ENCODE data around the gene ATF5.

ATF5 gene

DNA sequence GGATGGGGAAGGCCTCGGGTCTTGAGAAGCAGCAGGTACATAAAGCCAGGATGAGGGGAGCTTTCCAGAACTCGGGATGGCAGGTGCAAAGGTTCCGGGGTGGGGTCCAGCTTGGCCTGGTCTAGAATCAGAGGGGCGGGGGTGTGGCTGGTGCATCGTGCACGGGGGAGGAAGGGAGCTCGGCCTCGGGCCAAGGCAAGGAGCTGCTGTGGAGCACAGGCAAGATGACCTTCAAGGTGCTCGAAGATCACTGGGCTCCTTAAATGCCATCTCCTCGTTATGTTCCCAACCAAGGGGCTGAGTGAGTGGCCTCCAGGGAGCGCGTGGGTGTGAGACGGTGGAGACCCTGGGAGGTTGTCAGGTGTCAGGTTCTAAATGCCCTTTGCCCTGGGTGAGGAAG, 48.1 kb downstream of the ATF5 start:
- WGBS (ENCODE audit: extremely low coverage, insufficient coverage, insufficient read length) = no CpG with 5 or more reads among the region's 13 CpGs

DNA sequence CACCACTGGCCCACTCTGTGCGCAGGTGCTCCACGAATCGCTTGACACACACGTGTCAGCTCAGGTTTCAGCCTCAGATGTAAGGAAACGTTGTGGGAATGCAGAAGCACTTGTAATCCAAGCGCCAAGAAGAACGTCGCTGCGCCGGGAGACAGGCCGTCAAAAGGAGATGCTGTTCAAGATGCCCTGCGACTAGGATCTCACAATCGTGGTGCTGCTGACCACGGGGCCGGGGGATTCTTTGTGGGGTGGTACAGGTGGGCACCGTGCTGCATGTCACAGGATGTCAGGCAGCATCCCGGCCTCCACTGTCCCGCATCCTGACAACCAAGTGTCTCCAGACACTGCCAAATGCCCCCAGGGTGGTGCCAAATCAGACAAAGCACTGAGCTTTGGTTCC, 48.9 kb downstream of the ATF5 start:
- Histone ChIP-seq H4K91ac (ENCODE audit: low read depth, low read length) (no peak overlapping the region), H2BK12ac (ENCODE audit: low read length) (no peak overlapping the region), H3K4me1 (ENCODE audit: control insufficient read depth in 1 of 2, insufficient read depth in 2 of 2, low read length in 2 of 2) (no peaks in the 10 kb centered on the region), H3K4ac (ENCODE audit: low read depth, low read length) (no peak overlapping the region), H3K79me2 (ENCODE audit: control insufficient read depth, insufficient read depth, low read length, poor library complexity) (no peaks in the 10 kb centered on the region), H3K79me1 (ENCODE audit: low read length) (no peaks in the 10 kb centered on the region), H3K27me3 (ENCODE audit: insufficient read depth, low read length) (no peaks in the 10 kb centered on the region), H3K23ac (ENCODE audit: low read length) (no peak overlapping the region), H2AFZ (ENCODE audit: insufficient read depth, low read length, poor library complexity) (no peak overlapping the region), H3K4me3 (ENCODE audit: low read depth, low read length) (no peak overlapping the region), H2BK5ac (ENCODE audit: low read depth, low read length, poor library complexity) (no peak overlapping the region), H3K9ac (ENCODE audit: low read length) (no peak overlapping the region), H2BK120ac (ENCODE audit: insufficient read depth, low read length, poor library complexity) (no peak overlapping the region), H3K36me3 (ENCODE audit: control insufficient read depth in 1 of 2, insufficient read depth in 2 of 2, low read length in 2 of 2) (peaks cover 8 to 24% of the 10 kb centered on the region in 2 experiments), H4K8ac (ENCODE audit: low read depth, low read length) (no peak overlapping the region), H3K18ac (ENCODE audit: low read length) (no peak overlapping the region), H2AK5ac (ENCODE audit: low read length) (no peak overlapping the region), H3K27ac (ENCODE audit: low read depth, low read length) (no peak overlapping the region), H3K9me3 (ENCODE audit: insufficient read depth, low read depth, low read length) (peaks cover 2% of the 10 kb centered on the region), H3K4me2 (ENCODE audit: low read length) (no peak overlapping the region), H4K12ac (ENCODE audit: low read depth, low read length) (no peak overlapping the region), H3K14ac (ENCODE audit: low read length) (no peak overlapping the region)
- no peak for DNase-seq
- WGBS (ENCODE audit: extremely low coverage, insufficient coverage, insufficient read length) = no CpG with 5 or more reads among the region's 18 CpGs

More for the DNA sequence above, 48.1 kb downstream of the ATF5 start:
- Histone ChIP-seq H3K4me2 (ENCODE audit: low read length) (no peak overlapping the region), H3K14ac (ENCODE audit: low read length) (no peak overlapping the region), H4K91ac (ENCODE audit: low read depth, low read length) (no peak overlapping the region), H2BK120ac (ENCODE audit: insufficient read depth, low read length, poor library complexity) (no peak overlapping the region), H3K9ac (ENCODE audit: low read length) (no peak overlapping the region), H2AK5ac (ENCODE audit: low read length) (no peak overlapping the region), H3K23ac (ENCODE audit: low read length) (no peak overlapping the region), H3K4me3 (ENCODE audit: low read depth, low read length) (no peak overlapping the region), H3K27me3 (ENCODE audit: insufficient read depth, low read length) (no peaks in the 10 kb centered on the region), H3K79me1 (ENCODE audit: low read length) (no peaks in the 10 kb centered on the region), H2AFZ (ENCODE audit: insufficient read depth, low read length, poor library complexity) (no peak overlapping the region), H4K8ac (ENCODE audit: low read depth, low read length) (no peak overlapping the region), H4K12ac (ENCODE audit: low read depth, low read length) (no peak overlapping the region), H2BK5ac (ENCODE audit: low read depth, low read length, poor library complexity) (no peak overlapping the region), H3K27ac (ENCODE audit: low read depth, low read length) (no peak overlapping the region), H3K4me1 (ENCODE audit: control insufficient read depth in 1 of 2, insufficient read depth in 2 of 2, low read length in 2 of 2) (no peaks in the 10 kb centered on the region), H3K9me3 (ENCODE audit: insufficient read depth, low read depth, low read length) (peaks cover 2% of the 10 kb centered on the region), H3K36me3 (ENCODE audit: control insufficient read depth in 1 of 2, insufficient read depth in 2 of 2, low read length in 2 of 2) (peaks cover 8 to 24% of the 10 kb centered on the region in 2 experiments), H3K18ac (ENCODE audit: low read length) (no peak overlapping the region), H3K79me2 (ENCODE audit: control insufficient read depth, insufficient read depth, low read length, poor library complexity) (no peaks in the 10 kb centered on the region), H3K4ac (ENCODE audit: low read depth, low read length) (no peak overlapping the region), H2BK12ac (ENCODE audit: low read length) (no peak overlapping the region)
- no peak for DNase-seq

DNA sequence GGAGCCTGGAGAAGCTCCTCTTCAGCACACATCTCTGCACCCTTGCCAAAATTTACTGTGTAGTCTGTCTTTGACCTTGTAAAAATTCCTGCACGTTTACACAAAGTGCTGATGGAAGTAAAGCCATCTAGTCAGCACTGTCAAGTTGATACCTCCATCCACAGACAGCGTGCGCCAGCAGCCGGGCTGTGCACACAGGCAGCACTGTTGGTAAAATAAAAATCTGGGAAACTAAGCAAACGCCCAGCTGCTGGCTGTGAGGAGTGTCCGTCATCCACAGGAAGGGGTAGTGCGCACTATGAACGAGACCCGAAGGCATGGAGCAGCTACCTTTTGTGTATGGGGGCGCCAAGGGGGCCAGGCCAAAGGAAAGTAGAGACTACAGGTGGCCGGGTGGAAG, 49.3 kb downstream of the ATF5 start:
- Histone ChIP-seq H2BK120ac (ENCODE audit: insufficient read depth, low read length, poor library complexity) (no peak overlapping the region), H3K14ac (ENCODE audit: low read length) (no peak overlapping the region)
- no CpG with 5 or more reads among the region's 11 CpGs for WGBS (ENCODE audit: extremely low coverage, insufficient coverage, insufficient read length)

DNA sequence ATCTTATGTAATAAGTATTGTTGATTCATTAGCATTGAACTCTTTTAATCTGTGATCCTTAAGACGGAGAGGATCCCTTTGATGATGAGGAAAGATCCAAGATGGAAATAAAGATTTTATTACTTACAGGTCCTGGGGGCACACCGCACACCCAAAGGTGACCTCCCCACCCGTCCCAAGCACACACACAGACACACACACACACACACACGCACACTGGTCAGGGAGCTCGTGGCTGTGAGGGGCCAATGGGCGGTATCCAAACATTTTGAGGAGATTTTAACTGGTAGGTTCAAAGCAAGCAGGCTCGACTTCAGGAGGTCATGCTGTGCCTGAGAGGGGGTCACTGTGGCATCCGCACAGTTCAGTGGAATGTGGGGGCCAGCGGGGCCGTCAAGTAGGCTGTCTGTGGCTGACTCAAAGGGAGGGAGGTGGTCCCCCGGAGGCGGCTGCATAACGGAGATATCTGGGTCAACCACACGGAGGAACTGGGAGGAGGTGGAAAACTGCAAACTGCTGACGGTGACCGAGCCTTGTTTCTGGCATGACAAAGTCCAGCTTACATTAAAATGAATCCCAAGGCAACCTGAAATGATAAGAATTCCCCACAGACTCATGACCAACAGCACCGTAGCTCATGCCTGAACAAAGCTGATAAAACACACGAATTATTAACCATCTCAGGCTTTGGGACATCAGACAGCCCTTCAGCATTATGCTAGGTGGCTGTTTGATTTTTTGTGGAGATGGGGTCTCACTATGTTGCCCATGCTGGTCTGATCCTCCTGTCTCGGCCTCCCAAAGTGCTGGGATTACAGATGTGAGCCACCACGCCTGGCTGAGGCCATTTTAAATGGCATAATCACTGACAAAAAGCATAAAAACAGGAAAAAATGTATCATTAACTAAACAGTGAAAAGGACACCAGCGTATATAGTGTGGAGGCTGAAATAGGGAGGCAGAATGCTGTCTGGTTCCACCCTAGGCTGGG, 52.9 kb downstream of the ATF5 start:
- Histone ChIP-seq H4K91ac (ENCODE audit: low read depth, low read length) (no peak overlapping the region), H3K4me3 (ENCODE audit: low read depth, low read length) (no peak overlapping the region), H3K23ac (ENCODE audit: low read length) (no peak overlapping the region), H2BK120ac (ENCODE audit: insufficient read depth, low read length, poor library complexity) (no peak overlapping the region), H3K4ac (ENCODE audit: low read depth, low read length) (no peak overlapping the region), H4K12ac (ENCODE audit: low read depth, low read length) (no peak overlapping the region), H3K27me3 (ENCODE audit: insufficient read depth, low read length) (no peaks in the 10 kb centered on the region), H4K8ac (ENCODE audit: low read depth, low read length) (no peak overlapping the region), H2AK5ac (ENCODE audit: low read length) (no peak overlapping the region), H3K36me3 (ENCODE audit: control insufficient read depth in 1 of 2, insufficient read depth in 2 of 2, low read length in 2 of 2) (peaks cover 20 to 23% of the 10 kb centered on the region in 2 experiments), H2BK12ac (ENCODE audit: low read length) (no peak overlapping the region), H3K79me2 (ENCODE audit: control insufficient read depth, insufficient read depth, low read length, poor library complexity) (no peaks in the 10 kb centered on the region), H3K27ac (ENCODE audit: low read depth, low read length) (no peak overlapping the region), H3K4me1 (ENCODE audit: control insufficient read depth in 1 of 2, insufficient read depth in 2 of 2, low read length in 2 of 2) (no peaks in the 10 kb centered on the region), H3K79me1 (ENCODE audit: low read length) (no peaks in the 10 kb centered on the region), H3K9me3 (ENCODE audit: insufficient read depth, low read depth, low read length) (no peaks in the 10 kb centered on the region), H3K9ac (ENCODE audit: low read length) (no peak overlapping the region), H2AFZ (ENCODE audit: insufficient read depth, low read length, poor library complexity) (no peak overlapping the region), H3K4me2 (ENCODE audit: low read length) (no peak overlapping the region), H2BK5ac (ENCODE audit: low read depth, low read length, poor library complexity) (no peak overlapping the region), H3K18ac (ENCODE audit: low read length) (no peak overlapping the region), H3K14ac (ENCODE audit: low read length) (no peak overlapping the region)
- WGBS (ENCODE audit: extremely low coverage, insufficient coverage, insufficient read length) = no CpG with 5 or more reads among the region's 21 CpGs
- no peak for DNase-seq

More for the DNA sequence above, 49.3 kb downstream of the ATF5 start:
- Histone ChIP-seq H3K36me3 (ENCODE audit: control insufficient read depth in 1 of 2, insufficient read depth in 2 of 2, low read length in 2 of 2) (peaks cover 8 to 24% of the 10 kb centered on the region in 2 experiments), H3K79me2 (ENCODE audit: control insufficient read depth, insufficient read depth, low read length, poor library complexity) (no peaks in the 10 kb centered on the region), H4K12ac (ENCODE audit: low read depth, low read length) (no peak overlapping the region), H3K79me1 (ENCODE audit: low read length) (no peaks in the 10 kb centered on the region), H3K4me1 (ENCODE audit: control insufficient read depth in 1 of 2, insufficient read depth in 2 of 2, low read length in 2 of 2) (no peaks in the 10 kb centered on the region), H3K9ac (ENCODE audit: low read length) (no peak overlapping the region), H2BK5ac (ENCODE audit: low read depth, low read length, poor library complexity) (no peak overlapping the region), H4K8ac (ENCODE audit: low read depth, low read length) (no peak overlapping the region), H4K91ac (ENCODE audit: low read depth, low read length) (no peak overlapping the region), H3K23ac (ENCODE audit: low read length) (no peak overlapping the region), H3K9me3 (ENCODE audit: insufficient read depth, low read depth, low read length) (peaks cover 2% of the 10 kb centered on the region), H3K27ac (ENCODE audit: low read depth, low read length) (no peak overlapping the region), H3K27me3 (ENCODE audit: insufficient read depth, low read length) (no peaks in the 10 kb centered on the region), H3K4ac (ENCODE audit: low read depth, low read length) (no peak overlapping the region), H2AK5ac (ENCODE audit: low read length) (no peak overlapping the region), H3K4me2 (ENCODE audit: low read length) (no peak overlapping the region), H3K4me3 (ENCODE audit: low read depth, low read length) (no peak overlapping the region), H3K18ac (ENCODE audit: low read length) (no peak overlapping the region), H2BK12ac (ENCODE audit: low read length) (no peak overlapping the region), H2AFZ (ENCODE audit: insufficient read depth, low read length, poor library complexity) (no peak overlapping the region)
- DNase-seq = no peak

Measured in trophoblast cell (in vitro differentiated cells and primary cell).